HepG2 (cell line): ENCODE data around the gene TMEM253. TPM values are rescaled to one million over a fixed set of nuclear protein-coding genes. Genes with fewer than 3 reads are reported as not detected.

ENCODE experiments used
- E2F2 ChIP-seq: sonication (generic); formaldehyde crosslinking; IDR thresholded peaks from 2 replicates; pipeline ENCODE4 v1.4.0; 2020; ENCODE audit warnings: missing genetic modification reagents, borderline replicate concordance
- FOXA1 ChIP-seq, 2 experiments: fragments of 450-650 bp in 1 of 2; sonication (generic) in 1 of 2; formaldehyde crosslinking in 1 of 2; IDR thresholded peaks; 2 replicates each; pipeline versions ENCODE4 v1.4.0 to v1.6.1; 2016 to 2020; ENCODE audit warnings: missing genetic modification reagents in 1 of 2
- JUN ChIP-seq: sonication (generic); formaldehyde crosslinking; IDR thresholded peaks from 2 replicates; pipeline ENCODE4 v1.4.0; 2020; ENCODE audit warnings: mild to moderate bottlenecking, missing genetic modification reagents
- KMT2B ChIP-seq: IDR thresholded peaks from 2 replicates; pipeline ENCODE4 v1.6.1; 2016; ENCODE audit warnings: missing genetic modification reagents, missing compliant biosample characterization
- LCORL ChIP-seq, 2 experiments: fragments of 450-650 bp in 1 of 2; sonication (generic) in 1 of 2; formaldehyde crosslinking in 1 of 2; IDR thresholded peaks; 2 replicates each; pipeline versions ENCODE4 v1.5.0 to v1.6.1; 2017 to 2020; ENCODE audit warnings: antibody characterized with exemption in 1 of 2, missing genetic modification reagents in 1 of 2
- MTF1 ChIP-seq: sonication (generic); formaldehyde crosslinking; IDR thresholded peaks from 2 replicates; pipeline ENCODE4 v1.5.0; 2020; ENCODE audit warnings: missing genetic modification reagents
- MYC ChIP-seq: sonication (generic); formaldehyde crosslinking; IDR thresholded peaks from 2 replicates; pipeline ENCODE4 v1.9.0; 2021; ENCODE audit warnings: missing genetic modification reagents, borderline replicate concordance
- NR1H2 ChIP-seq: sonication (generic); formaldehyde crosslinking; IDR thresholded peaks from 2 replicates; pipeline ENCODE4 v1.8.1; 2022; ENCODE audit warnings: low read depth, missing genetic modification reagents, borderline replicate concordance
- PHF5A ChIP-seq: IDR thresholded peaks from one replicate; pipeline ENCODE4 v1.6.1; 2018; ENCODE audit warnings: low read depth, missing genetic modification reagents; ENCODE audit not compliant: unreplicated experiment
- RARA ChIP-seq: IDR thresholded peaks from 2 replicates; pipeline ENCODE4 v1.6.1; 2016; ENCODE audit warnings: missing genetic modification reagents, missing compliant biosample characterization
- SALL2 ChIP-seq: sonication (generic); formaldehyde crosslinking; IDR thresholded peaks from 2 replicates; pipeline ENCODE4 v1.8.1; 2023; ENCODE audit warnings: mild to moderate bottlenecking, missing genetic modification reagents, inconsistent platforms
- ZFP82 ChIP-seq: sonication (generic); formaldehyde crosslinking; IDR thresholded peaks from 2 replicates; pipeline ENCODE4 v1.5.1; 2020; ENCODE audit warnings: mild to moderate bottlenecking, missing genetic modification reagents, borderline replicate concordance
- ZNF431 ChIP-seq: sonication (generic); formaldehyde crosslinking; IDR thresholded peaks from 2 replicates; pipeline ENCODE4 v1.9.0; 2022; ENCODE audit warnings: missing genetic modification reagents, low read depth, mild to moderate bottlenecking, borderline replicate concordance
- ZNF615 ChIP-seq: sonication (generic); formaldehyde crosslinking; IDR thresholded peaks from 2 replicates; pipeline ENCODE4 v1.5.0; 2020; ENCODE audit warnings: mild to moderate bottlenecking, missing genetic modification reagents, borderline replicate concordance
- ZNF891 ChIP-seq: sonication (generic); formaldehyde crosslinking; IDR thresholded peaks from 2 replicates; pipeline ENCODE4 v1.5.0; 2020; ENCODE audit warnings: mild to moderate bottlenecking, missing genetic modification reagents
- ZSCAN20 ChIP-seq: sonication (generic); formaldehyde crosslinking; IDR thresholded peaks from 2 replicates; pipeline ENCODE4 v1.4.0; 2020; ENCODE audit warnings: missing genetic modification reagents, mild to moderate bottlenecking, borderline replicate concordance
- polyA plus RNA-seq, 8 experiments: library from polyadenylated mRNA; depleted of rRNA in 3 of 8; stranded (reverse) in 7 of 8; unstranded in 1 of 8; fragments of >200 nt; fragmentation: Illumina TruSeq in 4 of 8; extraction: Trizol in 4 of 8; gene quantifications; 2 replicates each; pipeline versions ENCODE4 v1.2.1 to v1.2.3, GENCODE V29; 2011 to 2016; ENCODE audit warnings: low read depth in 4 of 8, missing spikeins in 1 of 8, mixed read lengths in 1 of 8; ENCODE audit not compliant: insufficient read depth in 1 of 8
- total RNA-seq, 5 experiments: library from RNA; depleted of rRNA; stranded (reverse); fragments of >200 nt; fragmentation: Illumina TruSeq; extraction: Trizol; gene quantifications; 2 replicates each; pipeline ENCODE4 v1.2.3, GENCODE V29; 2016; ENCODE audit warnings: low read depth in 1 of 5
- TF ChIP-seq, protein P1 (sequence below): sonication (generic); formaldehyde crosslinking; IDR thresholded peaks from 2 replicates; pipeline ENCODE4 v1.5.1; 2020; ENCODE audit warnings: mild to moderate bottlenecking, missing genetic modification reagents, borderline replicate concordance
- TF ChIP-seq, protein P2 (sequence below): sonication (generic); formaldehyde crosslinking; IDR thresholded peaks from 2 replicates; pipeline ENCODE4 v1.9.0; 2022; ENCODE audit warnings: missing genetic modification reagents, mild to moderate bottlenecking, borderline replicate concordance

The TMEM253 gene
- total and polyA plus RNA-seq, 2 of the 13 experiments (the other 11 are each of a cell fraction or from before 2014, with no cell fraction given): 0.29 to 0.45 TPM

- no peak for TF ChIP-seq SALL2 (CRISPR knock-in tag)
- no peak for TF ChIP-seq RARA (CRISPR knock-in tag)
- no peak for TF ChIP-seq E2F2
- no peak for TF ChIP-seq ZNF431 (CRISPR knock-in tag)
- TF ChIP-seq ZFP82 (CRISPR knock-in tag): no peak
- TF ChIP-seq, protein P1, sequence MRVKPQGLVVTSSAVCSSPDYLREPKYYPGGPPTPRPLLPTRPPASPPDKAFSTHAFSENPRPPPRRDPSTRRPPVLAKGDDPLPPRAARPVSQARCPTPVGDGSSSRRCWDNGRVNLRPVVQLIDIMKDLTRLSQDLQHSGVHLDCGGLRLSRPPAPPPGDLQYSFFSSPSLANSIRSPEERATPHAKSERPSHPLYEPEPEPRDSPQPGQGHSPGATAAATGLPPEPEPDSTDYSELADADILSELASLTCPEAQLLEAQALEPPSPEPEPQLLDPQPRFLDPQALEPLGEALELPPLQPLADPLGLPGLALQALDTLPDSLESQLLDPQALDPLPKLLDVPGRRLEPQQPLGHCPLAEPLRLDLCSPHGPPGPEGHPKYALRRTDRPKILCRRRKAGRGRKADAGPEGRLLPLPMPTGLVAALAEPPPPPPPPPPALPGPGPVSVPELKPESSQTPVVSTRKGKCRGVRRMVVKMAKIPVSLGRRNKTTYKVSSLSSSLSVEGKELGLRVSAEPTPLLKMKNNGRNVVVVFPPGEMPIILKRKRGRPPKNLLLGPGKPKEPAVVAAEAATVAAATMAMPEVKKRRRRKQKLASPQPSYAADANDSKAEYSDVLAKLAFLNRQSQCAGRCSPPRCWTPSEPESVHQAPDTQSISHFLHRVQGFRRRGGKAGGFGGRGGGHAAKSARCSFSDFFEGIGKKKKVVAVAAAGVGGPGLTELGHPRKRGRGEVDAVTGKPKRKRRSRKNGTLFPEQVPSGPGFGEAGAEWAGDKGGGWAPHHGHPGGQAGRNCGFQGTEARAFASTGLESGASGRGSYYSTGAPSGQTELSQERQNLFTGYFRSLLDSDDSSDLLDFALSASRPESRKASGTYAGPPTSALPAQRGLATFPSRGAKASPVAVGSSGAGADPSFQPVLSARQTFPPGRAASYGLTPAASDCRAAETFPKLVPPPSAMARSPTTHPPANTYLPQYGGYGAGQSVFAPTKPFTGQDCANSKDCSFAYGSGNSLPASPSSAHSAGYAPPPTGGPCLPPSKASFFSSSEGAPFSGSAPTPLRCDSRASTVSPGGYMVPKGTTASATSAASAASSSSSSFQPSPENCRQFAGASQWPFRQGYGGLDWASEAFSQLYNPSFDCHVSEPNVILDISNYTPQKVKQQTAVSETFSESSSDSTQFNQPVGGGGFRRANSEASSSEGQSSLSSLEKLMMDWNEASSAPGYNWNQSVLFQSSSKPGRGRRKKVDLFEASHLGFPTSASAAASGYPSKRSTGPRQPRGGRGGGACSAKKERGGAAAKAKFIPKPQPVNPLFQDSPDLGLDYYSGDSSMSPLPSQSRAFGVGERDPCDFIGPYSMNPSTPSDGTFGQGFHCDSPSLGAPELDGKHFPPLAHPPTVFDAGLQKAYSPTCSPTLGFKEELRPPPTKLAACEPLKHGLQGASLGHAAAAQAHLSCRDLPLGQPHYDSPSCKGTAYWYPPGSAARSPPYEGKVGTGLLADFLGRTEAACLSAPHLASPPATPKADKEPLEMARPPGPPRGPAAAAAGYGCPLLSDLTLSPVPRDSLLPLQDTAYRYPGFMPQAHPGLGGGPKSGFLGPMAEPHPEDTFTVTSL (CRISPR knock-in tag): no peak
- TF ChIP-seq ZSCAN20 (CRISPR knock-in tag): no peak
- TF ChIP-seq ZNF615: no peak
- TF ChIP-seq, protein P2, sequence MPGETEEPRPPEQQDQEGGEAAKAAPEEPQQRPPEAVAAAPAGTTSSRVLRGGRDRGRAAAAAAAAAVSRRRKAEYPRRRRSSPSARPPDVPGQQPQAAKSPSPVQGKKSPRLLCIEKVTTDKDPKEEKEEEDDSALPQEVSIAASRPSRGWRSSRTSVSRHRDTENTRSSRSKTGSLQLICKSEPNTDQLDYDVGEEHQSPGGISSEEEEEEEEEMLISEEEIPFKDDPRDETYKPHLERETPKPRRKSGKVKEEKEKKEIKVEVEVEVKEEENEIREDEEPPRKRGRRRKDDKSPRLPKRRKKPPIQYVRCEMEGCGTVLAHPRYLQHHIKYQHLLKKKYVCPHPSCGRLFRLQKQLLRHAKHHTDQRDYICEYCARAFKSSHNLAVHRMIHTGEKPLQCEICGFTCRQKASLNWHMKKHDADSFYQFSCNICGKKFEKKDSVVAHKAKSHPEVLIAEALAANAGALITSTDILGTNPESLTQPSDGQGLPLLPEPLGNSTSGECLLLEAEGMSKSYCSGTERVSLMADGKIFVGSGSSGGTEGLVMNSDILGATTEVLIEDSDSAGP (CRISPR knock-in tag): no peak
- no peak for TF ChIP-seq PHF5A (CRISPR knock-in tag)
- TF ChIP-seq NR1H2 (CRISPR knock-in tag): no peak
- TF ChIP-seq FOXA1 (IDR thresholded peaks at IDR 0.05): no peak
- TF ChIP-seq FOXA1 (CRISPR knock-in tag; IDR thresholded peaks at IDR 0.05): no peak
- TF ChIP-seq ZNF891 (CRISPR knock-in tag): no peak
- TF ChIP-seq KMT2B: no peak
- no peak for TF ChIP-seq JUN (CRISPR knock-in tag)
- no peak for TF ChIP-seq LCORL (IDR thresholded peaks at IDR 0.05)
- peak; percentile 19; the same call in 1 of the 2 replicates for TF ChIP-seq LCORL (CRISPR knock-in tag; IDR thresholded peaks at IDR 0.05)
- no peak for TF ChIP-seq MTF1 (CRISPR knock-in tag)
- TF ChIP-seq MYC (CRISPR knock-in tag): no peak
Measured at GRCh38 chr14:21057803-21058675, 42.8 kb upstream of the TMEM253 start, which contains the start of gene RNASE8 (continued).
